Activated T-cell treated with anti-CD3 and anti-CD28 coated beads, Interleukin-2, amount 50 U/mL, for 24 hours (primary cell): ENCODE results near the gene WNT10A.
A peak's percentile ranks its signal among the peaks of the same experiment; 100 is the strongest.

Source experiments
- DNase-seq: peaks from one replicate; pipeline ENCODE4 v3.0.0-alpha.2; 2020
- H3K27ac Mint-ChIP-seq: 2 replicates; pipeline ENCODE4 v1.8.0; 2020; ENCODE audit warnings: mild to moderate bottlenecking, mixed read lengths
- H3K27me3 Mint-ChIP-seq: 2 replicates; pipeline ENCODE4 v1.8.0; 2020; ENCODE audit warnings: mixed read lengths
- H3K36me3 Mint-ChIP-seq: 2 replicates; pipeline ENCODE4 v1.8.0; 2020; ENCODE audit warnings: low read depth, mixed read lengths
- H3K4me1 Mint-ChIP-seq: 2 replicates; pipeline ENCODE4 v1.8.0; 2020; ENCODE audit warnings: low read depth, mixed read lengths
- H3K4me3 Mint-ChIP-seq: 2 replicates; pipeline ENCODE4 v1.8.0; 2020; ENCODE audit warnings: mild to moderate bottlenecking, moderate library complexity, mixed read lengths
- H3K9me3 Mint-ChIP-seq: 2 replicates; pipeline ENCODE4 v1.8.0; 2020; ENCODE audit warnings: mixed read lengths

The WNT10A gene

DNA sequence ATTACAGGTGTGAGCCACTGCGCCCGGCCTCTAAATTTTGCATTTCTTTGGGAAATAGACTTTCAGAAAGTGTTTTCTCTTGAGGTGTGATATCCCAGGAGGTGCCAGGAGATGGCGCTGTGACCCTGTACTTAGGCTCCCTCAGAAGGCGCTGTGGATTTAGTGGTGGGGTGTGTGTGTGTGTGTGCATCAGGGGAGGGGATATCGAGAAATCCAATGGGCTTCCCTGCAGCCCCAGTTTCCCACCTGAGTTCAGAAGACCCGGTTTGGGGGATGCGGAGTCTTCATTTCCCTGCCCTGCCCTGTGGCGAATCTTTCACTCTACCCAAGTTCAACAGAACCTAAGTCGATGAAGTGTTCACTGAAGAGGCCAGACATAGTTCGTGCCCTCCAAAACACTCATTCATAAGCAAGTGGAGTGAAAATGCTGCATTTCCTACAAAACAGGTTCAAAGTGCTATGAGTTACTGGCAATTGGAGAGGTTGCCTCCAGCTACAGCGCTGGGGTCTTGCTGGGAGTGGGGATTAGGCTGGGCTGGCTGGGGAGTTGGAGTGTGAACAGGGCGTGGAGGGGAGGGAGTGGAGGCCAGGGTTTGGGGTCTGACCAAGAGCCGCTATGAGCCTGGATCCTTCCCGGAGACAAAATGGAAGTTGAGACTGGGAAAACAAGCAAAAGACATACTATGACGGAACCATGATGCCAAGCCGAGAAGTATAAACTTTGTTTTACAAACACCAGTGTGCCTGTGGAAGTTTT is 27.6 kb upstream of the WNT10A start:
- Mint-ChIP-seq H3K27me3 (peaks cover 72% of the 10 kb centered on the region), H3K4me1 (peaks cover 2% of the 10 kb centered on the region), H3K36me3 (no peaks in the 10 kb centered on the region), H3K9me3 (no peaks in the 10 kb centered on the region), H3K27ac (no peak overlapping the region), H3K4me3 (no peak overlapping the region)
- peak; percentile 78 for DNase-seq

DNA sequence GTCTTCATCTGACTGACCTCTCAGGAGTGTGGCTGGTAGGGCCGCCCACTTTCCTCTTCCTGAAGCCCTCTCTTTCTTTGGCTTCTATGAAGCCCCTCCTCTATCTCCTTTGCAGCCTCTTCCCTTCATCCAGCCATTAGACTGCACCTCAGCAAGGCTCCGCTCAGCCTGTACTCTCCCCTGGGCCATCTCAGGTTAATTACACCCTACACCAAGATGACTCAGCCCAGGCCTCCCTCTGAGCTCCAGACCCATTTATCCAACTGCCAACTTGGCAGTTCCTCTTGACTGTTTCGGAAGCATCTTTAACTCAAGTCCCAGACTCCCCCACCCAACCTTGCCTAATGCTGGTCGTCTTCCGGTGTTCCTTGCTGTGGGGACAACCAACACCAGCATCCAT is 26.9 kb upstream of the WNT10A start:
- Mint-ChIP-seq H3K4me3 (no peak overlapping the region), H3K27ac (no peak overlapping the region), H3K4me1 (peaks cover 4% of the 10 kb centered on the region), H3K27me3 (peaks cover 77% of the 10 kb centered on the region), H3K36me3 (no peaks in the 10 kb centered on the region), H3K9me3 (no peaks in the 10 kb centered on the region)
- no peak for DNase-seq

DNA sequence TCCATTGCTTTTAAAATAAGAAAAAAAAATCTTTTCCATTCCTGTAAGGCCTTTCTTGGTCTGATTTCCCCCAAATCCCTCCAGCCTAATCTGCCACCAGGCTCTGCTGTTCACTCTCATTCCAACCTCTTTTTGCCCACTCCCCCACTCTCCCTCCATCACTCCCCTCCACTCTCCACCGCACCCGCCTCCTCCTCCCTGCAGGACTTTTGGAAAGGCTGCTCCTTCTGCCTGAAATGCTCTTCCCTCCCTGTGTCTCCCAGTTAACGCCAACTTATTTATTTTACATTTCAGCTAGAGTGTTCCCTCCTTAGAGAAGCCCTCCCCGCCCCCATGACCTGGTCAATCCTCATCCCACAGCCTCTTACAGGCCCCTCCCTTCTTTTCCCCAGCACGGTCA is 25.8 kb upstream of the WNT10A start:
- H3K27ac Mint-ChIP-seq = no peak overlapping the region

DNA sequence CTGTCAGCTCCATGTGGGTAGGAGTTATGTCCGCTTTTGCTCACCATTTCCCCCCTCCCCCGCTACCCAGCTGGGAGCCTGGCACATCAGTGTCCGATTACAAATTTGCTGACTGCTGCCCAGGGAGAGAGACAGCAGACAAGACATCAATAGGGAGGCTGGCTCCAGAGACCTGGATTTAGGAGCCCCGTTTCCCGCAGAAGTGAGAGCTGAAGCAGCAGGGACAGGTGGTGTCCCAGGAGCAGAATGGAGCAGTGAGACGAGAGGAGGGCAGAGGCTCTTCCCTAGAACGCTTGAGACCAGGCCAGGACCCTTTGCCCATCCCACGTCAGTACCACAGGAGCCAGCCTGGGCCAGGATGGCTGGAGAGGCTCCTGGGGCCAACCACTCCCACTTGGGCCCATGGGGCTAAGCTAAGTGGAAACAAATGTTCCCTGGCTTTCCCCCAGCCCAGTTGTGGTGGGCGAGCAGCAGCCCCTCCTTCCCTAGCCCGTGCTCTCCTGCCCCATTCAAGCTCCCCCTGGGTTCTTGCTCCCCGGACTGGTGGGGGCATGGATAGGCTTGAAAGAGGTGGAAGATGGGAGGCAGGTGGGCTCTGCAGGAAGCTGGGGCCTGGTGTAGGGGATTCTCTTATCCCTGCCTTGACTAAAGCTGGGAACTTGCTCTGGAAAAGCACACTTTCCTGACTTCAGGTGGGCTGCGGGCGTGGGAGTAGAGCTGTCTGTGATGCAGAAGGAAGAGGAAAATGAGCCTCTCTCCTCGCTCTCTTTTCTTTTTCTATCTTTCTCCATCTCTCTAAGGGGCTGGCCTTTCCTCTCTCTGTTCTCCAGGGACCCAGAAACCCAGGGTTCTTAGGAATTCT is 25.1 kb upstream of the WNT10A start:
- Mint-ChIP-seq H3K27me3 (peaks cover 82% of the 10 kb centered on the region), H3K36me3 (no peaks in the 10 kb centered on the region), H3K4me3 (no peak overlapping the region), H3K4me1 (peaks cover 14% of the 10 kb centered on the region), H3K9me3 (no peaks in the 10 kb centered on the region), H3K27ac (no peak overlapping the region)
- DNase-seq = no peak

More for the DNA sequence above, 25.8 kb upstream of the WNT10A start:
- no peaks in the 10 kb centered on the region for H3K36me3 Mint-ChIP-seq
- H3K4me1 Mint-ChIP-seq = peaks cover 9% of the 10 kb centered on the region
- DNase-seq = no peak
- no peak overlapping the region for H3K4me3 Mint-ChIP-seq
- H3K9me3 Mint-ChIP-seq = no peaks in the 10 kb centered on the region
- H3K27me3 Mint-ChIP-seq = peaks cover 82% of the 10 kb centered on the region

DNA sequence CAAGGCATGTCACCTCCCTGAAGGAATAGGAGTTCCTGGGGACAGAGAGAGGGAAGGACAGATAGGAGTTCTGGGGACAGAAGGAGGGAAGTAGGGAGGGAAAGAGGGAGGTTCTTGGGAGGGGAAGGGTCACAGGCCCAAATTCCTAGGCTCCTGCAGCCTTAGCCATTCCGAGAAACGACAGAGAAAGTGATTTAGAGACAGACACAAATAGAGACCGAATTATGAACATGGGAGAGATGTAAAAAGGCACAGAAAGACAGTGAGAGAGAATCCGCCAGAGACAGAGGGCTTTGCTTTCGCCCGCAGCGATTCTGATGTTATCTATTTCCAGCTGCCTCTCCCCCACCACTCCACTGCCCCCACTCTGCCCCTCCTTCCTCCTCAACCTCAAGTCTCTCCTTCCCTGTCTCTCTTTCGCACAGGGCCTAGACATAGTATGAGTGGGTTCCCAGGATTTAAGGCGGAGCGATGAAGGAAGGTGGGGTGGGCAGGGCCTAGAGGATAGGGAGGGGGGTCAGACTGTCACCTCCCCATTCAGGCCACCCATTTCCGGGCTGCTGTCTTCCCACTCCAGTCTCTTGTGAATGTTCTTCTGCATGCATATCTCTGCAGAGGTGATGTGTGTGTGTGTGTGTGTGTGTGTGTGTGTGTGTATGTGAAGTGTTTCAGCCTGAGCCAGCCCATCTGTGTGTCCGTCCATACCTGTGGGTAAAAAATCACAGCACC is 24.3 kb upstream of the WNT10A start:
- DNase-seq = no peak
- Mint-ChIP-seq H3K9me3 (no peaks in the 10 kb centered on the region), H3K27ac (no peak overlapping the region), H3K27me3 (peaks cover 83% of the 10 kb centered on the region), H3K4me3 (no peak overlapping the region), H3K4me1 (peaks cover 20% of the 10 kb centered on the region), H3K36me3 (no peaks in the 10 kb centered on the region)

DNA sequence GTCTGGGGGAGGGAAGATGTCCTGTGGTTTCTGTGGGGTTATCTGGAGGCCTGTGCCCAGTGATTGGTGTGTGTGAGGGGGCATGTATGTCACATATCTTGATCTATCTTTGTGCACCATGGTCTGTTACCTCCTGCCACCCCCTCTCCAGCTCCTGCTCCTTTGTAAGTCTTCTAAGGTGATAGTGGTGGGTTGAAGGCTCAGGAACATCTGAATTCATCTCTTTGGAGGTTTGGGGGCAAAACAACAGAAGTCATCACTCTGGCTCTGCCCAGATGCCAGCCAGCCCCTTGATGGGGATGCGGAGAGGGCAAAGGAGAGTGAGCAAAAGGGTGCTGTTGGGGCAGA is 23.8 kb upstream of the WNT10A start:
- H3K27ac Mint-ChIP-seq = no peak overlapping the region
- no peak for DNase-seq
- peaks cover 20% of the 10 kb centered on the region for H3K4me1 Mint-ChIP-seq
- H3K4me3 Mint-ChIP-seq = no peak overlapping the region
- H3K27me3 Mint-ChIP-seq = peaks cover 84% of the 10 kb centered on the region
- no peaks in the 10 kb centered on the region for H3K9me3 Mint-ChIP-seq
- no peaks in the 10 kb centered on the region for H3K36me3 Mint-ChIP-seq

DNA sequence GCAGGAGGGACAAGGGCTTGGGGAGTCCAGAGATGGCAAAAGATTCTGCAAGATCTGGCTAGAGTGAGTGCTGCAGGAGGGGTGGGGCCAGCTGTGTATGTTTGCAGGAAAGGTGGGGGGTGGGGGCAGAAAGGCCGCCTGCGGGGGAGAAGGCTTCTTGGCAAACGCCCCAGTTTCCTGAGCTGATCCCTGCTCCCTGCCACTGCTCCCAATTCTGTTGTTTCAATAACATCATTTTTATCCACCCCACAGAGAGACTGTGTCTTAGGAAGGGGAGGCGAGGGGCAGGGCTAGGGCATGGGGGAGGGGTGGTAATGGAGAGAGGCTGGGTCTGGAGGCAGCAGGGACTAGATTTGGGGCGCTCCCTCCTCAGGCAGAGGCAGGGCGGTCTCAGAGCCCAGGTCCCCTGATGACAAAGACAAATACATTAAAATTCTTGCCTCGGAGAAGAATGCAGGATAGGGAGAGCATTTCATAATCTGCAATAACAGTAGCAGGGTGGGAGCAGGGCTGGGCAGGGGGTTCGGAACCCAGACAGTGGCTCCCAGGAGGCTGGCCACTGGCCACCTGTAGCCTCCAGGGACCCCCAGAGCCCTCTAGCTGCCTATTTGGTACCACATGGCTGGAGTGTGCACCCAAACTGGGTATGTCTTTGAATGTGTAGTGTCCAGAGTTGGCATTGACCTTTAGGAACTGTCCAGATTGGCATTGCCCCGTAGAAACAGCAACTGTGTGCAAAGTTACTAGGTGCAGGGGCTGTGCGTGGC is 23.1 kb upstream of the WNT10A start:
- Mint-ChIP-seq H3K9me3 (no peaks in the 10 kb centered on the region), H3K4me1 (peaks cover 20% of the 10 kb centered on the region), H3K4me3 (no peak overlapping the region), H3K36me3 (no peaks in the 10 kb centered on the region), H3K27me3 (peaks cover 86% of the 10 kb centered on the region), H3K27ac (no peak overlapping the region)
- DNase-seq = no peak

DNA sequence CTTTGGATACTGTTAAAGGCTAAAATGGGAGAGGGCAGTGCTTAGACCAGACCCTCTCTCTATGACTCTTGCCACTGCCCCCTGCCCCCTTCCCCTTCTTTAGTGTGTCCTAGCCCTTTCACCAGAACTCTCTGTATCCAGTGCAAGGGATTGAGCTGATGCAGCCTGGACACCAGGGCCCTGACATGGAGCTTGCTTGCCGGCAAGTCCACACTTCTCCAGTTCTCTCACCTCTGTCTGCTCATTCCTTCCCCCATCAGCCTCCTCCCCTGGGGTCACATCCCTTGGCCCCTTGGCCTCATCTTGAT is 22.6 kb upstream of the WNT10A start:
- no peak overlapping the region for H3K27ac Mint-ChIP-seq
- H3K4me1 Mint-ChIP-seq = peaks cover 20% of the 10 kb centered on the region
- peaks cover 86% of the 10 kb centered on the region for H3K27me3 Mint-ChIP-seq
- no peak overlapping the region for H3K4me3 Mint-ChIP-seq
- DNase-seq = no peak
- no peaks in the 10 kb centered on the region for H3K9me3 Mint-ChIP-seq
- H3K36me3 Mint-ChIP-seq = no peaks in the 10 kb centered on the region

DNA sequence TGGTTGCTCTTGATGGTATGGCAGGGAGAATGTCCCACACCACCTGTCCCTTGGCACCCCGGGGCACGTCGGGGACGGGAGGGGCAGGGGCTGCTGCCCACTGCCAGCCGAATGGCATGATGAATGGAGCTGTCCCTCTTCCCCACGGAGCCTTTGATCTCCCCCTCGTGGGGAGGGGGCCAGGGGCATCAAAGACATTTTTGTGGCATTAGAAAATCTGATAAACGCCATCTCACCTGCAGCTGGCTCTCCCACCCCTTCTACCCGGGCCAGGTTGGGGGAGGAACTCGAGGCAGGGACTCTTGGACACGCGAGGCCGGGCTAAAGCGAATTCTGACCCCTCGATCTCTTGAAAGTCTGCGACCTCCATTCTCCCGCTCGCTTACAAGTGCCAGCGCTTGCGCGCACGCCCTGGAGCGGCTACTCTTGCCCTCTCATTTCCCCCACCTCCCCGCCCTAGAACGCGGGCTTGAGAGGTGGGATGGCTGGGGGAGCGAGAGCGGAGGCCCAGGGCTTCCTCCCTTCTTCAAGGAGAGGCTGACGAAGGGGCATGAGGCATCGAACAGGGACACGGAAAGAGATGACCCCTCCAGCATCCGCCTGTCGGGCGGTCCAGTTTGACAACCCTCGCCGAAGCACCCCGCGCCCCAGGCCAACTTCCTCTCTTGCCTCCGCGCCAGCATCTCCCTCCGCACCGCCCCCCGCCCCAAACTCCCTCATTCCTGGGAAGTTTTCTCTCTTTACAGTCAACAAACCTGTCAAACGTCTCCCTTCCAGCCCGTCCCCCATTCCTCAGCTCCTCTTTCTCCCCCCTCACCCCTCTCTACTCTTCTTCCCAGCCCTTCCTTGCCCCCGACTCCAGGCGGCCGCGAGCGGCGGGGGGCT is 21.7 kb upstream of the WNT10A start:
- Mint-ChIP-seq H3K4me1 (peaks cover 20% of the 10 kb centered on the region), H3K9me3 (no peaks in the 10 kb centered on the region), H3K27ac (no peak overlapping the region), H3K4me3 (peak overlapping the region; percentile 47), H3K27me3 (peaks cover 86% of the 10 kb centered on the region), H3K36me3 (no peaks in the 10 kb centered on the region)
- DNase-seq = no peak

DNA sequence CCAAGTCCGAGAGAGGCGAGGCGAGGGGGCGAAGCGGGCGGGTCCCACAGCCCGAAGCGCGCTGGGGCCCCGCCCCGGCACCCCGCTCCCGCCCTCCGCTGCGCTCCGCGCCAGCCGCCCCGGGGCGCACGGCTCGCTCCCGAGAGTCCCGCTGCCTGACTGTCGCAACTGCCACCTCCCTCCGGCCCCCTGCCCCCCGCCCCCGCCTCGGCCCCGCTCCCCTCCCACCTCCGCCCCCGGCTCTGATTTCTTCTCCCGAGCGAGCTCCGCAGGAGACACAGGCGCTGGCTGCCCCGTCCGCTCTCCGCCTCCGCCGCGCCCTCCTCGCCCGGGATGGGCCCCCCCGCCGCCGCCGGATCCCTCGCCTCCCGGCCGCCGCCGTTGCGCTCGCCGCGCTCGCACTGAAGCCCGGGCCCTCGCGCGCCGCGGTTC is 21.1 kb upstream of the WNT10A start, which contains the start of gene WNT6:
Gene WNT6, plus strand, starts transcription at position 250 of the 432 bp plus-strand sequence. CDS start 233 bp downstream, outside the sequence.
- Mint-ChIP-seq H3K27ac (no peak within 1 kb of the TSS), H3K36me3 (no peaks in the 10 kb centered on the region), H3K9me3 (no peaks in the 10 kb centered on the region), H3K27me3 (peaks cover 82% of the 10 kb centered on the region), H3K4me3 (peak within 1 kb of the TSS; percentile 47), H3K4me1 (peaks cover 20% of the 10 kb centered on the region)
- DNase-seq = no peak

DNA sequence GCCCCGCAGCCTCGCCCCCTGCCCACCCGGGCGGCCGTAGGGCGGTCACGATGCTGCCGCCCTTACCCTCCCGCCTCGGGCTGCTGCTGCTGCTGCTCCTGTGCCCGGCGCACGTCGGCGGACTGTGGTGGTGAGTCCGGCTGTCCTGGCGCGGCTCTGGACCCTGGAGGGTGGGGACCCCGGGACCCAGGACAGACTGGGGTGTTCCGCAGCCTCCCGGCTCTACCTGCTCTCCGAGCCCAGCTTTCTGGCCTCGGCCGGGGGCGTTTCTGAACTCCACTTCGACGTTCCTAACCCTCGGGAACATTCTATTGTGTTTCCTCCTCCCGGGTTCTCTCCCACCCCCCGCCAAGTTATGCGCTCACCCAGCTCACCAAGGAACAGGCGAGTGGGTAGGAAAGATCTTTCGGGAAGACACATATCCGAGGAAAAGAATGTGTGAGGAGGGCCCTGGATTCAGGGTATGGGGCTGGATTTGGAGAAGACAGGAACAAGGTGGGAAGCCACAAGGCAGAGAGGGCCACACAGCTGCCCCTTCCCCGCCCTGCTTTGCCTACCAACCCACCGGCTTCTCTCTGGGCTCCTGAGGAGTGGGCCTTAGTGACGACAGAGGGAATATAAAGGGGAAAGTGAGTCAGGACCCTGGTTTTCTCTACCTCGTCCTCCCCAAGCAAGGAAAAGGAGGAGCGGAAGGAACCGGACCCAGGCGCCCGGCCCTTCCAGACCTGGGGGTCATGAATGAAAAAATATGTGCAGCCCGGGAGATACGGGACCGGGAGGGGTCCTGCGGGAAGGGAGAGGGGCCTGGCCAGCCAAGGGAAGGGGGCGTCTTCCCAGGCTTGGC is 20.4 kb upstream of the WNT10A start:
- Mint-ChIP-seq H3K4me3 (peak overlapping the region; percentile 47), H3K9me3 (no peaks in the 10 kb centered on the region), H3K36me3 (no peaks in the 10 kb centered on the region), H3K4me1 (peaks cover 20% of the 10 kb centered on the region), H3K27ac (no peak overlapping the region), H3K27me3 (peaks cover 80% of the 10 kb centered on the region)
- DNase-seq = no peak

DNA sequence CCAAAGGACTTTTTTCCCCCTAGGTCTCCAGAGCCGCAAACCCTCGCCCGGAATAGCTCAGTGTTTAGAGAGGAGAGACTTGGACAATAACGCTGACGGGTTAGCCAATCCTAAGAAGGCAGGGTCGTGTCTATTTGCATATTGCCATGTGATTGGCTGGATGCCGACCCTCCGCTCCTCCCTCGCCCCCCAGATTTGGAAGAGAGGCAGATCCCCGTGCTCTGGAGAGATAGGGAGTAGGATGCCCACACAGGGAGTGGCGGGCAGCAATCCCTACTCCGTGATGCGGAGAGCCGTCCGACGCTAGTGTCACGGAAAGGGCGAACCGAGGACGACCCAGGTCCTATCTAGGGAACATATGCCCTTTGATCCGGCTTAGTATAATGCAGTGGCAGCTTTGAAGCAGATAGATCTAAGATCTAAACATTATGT is 19.7 kb upstream of the WNT10A start:
- Mint-ChIP-seq H3K9me3 (no peaks in the 10 kb centered on the region), H3K36me3 (no peaks in the 10 kb centered on the region), H3K4me3 (no peak overlapping the region), H3K4me1 (peaks cover 20% of the 10 kb centered on the region), H3K27ac (no peak overlapping the region), H3K27me3 (peaks cover 77% of the 10 kb centered on the region)
- DNase-seq = peak; percentile 44
